GM18519 (cell line): Measurements from ENCODE around the gene VANGL2.

Experiments
- ATAC-seq: cut with Tn5 transposase; IDR thresholded peaks from one replicate; pipeline ENCODE4 v1.9.1; 2021; ENCODE audit warnings: mild to moderate bottlenecking, moderate library complexity; ENCODE audit not compliant: unreplicated experiment, low FRiP score

The VANGL2 gene

GRCh38 chr1:160403244-160403643, 2.9 kb downstream of the VANGL2 start:
- no peak for ATAC-seq

- no peak for ATAC-seq
Observed at GRCh38 chr1:160404094-160404493, 3.7 kb downstream of the VANGL2 start.

GRCh38 chr1:160405331-160405877, 5.0 kb downstream of the VANGL2 start:
- no peak for ATAC-seq

- no peak for ATAC-seq
Observed at GRCh38 chr1:160406131-160406968, 6.0 kb downstream of the VANGL2 start.

- ATAC-seq: no peak
Observed at GRCh38 chr1:160407839-160408801, 7.8 kb downstream of the VANGL2 start.

GRCh38 chr1:160408864-160409263, 8.5 kb downstream of the VANGL2 start:
- ATAC-seq: no peak

- ATAC-seq: no peak
Observed at GRCh38 chr1:160409486-160409885, 9.1 kb downstream of the VANGL2 start.

GRCh38 chr1:160410406-160411005, 10.1 kb downstream of the VANGL2 start:
- ATAC-seq: no peak

GRCh38 chr1:160411271-160412027, 11.1 kb downstream of the VANGL2 start:
- no peak for ATAC-seq

GRCh38 chr1:160412028-160412362, 11.6 kb downstream of the VANGL2 start:
- ATAC-seq: no peak

GRCh38 chr1:160413716-160414115, 13.4 kb downstream of the VANGL2 start:
- ATAC-seq: no peak

- no peak for ATAC-seq
Observed at GRCh38 chr1:160414881-160415280, 14.5 kb downstream of the VANGL2 start.

- ATAC-seq: no peak
Observed at GRCh38 chr1:160415696-160416290, 15.4 kb downstream of the VANGL2 start.

GRCh38 chr1:160416369-160416768, 16.0 kb downstream of the VANGL2 start:
- ATAC-seq: no peak

- ATAC-seq: no peak
Observed at GRCh38 chr1:160418483-160418882, 18.1 kb downstream of the VANGL2 start.

GRCh38 chr1:160419150-160419837, 18.9 kb downstream of the VANGL2 start:
- ATAC-seq: no peak

GRCh38 chr1:160419838-160420169, 19.4 kb downstream of the VANGL2 start:
- no peak for ATAC-seq

- no peak for ATAC-seq
Observed at GRCh38 chr1:160420881-160421842, 20.8 kb downstream of the VANGL2 start.
